ENCODE results near the gene KIF2B. TPM values are rescaled to one million over a fixed set of nuclear protein-coding genes. Genes with fewer than 3 reads are reported as not detected.
"Not testable (repeated sequence)": the region's sequence is repeated elsewhere in the genome, so short reads cannot be mapped to it uniquely, and the experiment has no call there.

The KIF2B gene
- total RNA-seq, 1 donor from 2014 or later = not detected

DNA sequence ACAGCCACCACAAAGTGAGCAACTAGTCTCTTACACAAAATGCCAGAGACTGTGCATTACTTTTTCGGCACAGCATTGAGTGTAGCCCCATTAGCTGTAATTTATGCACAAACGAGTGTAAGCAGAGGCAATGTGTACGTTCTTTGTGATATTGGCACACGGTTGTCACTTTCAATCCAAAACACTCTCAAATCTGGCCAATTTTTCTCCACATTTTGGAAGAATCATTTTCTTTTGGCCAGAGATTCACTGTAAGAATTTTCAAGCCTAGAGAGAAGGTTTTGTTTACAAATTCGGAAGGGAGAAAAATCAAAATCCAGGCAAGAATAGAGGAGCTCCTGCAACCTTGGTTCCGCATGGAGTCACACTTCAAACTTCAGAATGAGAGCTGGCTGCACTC is 15.4 kb upstream of the KIF2B start:
- no peaks in the 10 kb centered on the region for H3K36me3 Mint-ChIP-seq (ENCODE audit: insufficient read depth)
- H3K4me1 Mint-ChIP-seq (ENCODE audit: low read depth) = no peaks in the 10 kb centered on the region
- no peak for TF ChIP-seq CTCF (IDR thresholded peaks at IDR 0.05; ENCODE audit: unreplicated experiment)
- H3K27me3 Mint-ChIP-seq = no peaks in the 10 kb centered on the region
- no peak overlapping the region for H3K4me3 Mint-ChIP-seq (ENCODE audit: low read depth)
- peaks cover 3% of the 10 kb centered on the region for H3K9me3 Mint-ChIP-seq (ENCODE audit: low read depth)
- H3K27ac Mint-ChIP-seq = no peak overlapping the region
- DNase-seq (ENCODE audit: low spot score, unreplicated experiment) = no peak

DNA sequence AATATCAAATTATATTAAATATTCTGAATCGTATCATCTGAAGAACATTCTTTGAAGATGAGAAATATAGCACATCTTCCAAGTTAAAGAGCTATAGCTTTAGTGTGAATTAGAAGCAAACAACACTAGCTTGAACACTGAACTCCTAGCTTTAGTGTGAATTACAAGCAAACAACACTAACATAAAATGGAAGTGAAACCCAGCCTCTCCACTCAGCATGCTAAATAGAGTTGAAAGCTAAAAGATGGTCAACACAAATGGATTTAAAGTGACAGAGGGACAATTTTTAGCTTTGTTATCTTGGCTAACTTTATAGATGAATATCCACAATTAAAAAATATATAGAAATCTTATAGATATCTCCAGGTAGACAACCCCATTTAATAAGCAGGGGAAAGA is 4.5 kb upstream of the KIF2B start:
- no peak overlapping the region for H3K4me3 Mint-ChIP-seq (ENCODE audit: low read depth)
- no peak for DNase-seq (ENCODE audit: low spot score, unreplicated experiment)
- no peak for TF ChIP-seq CTCF (IDR thresholded peaks at IDR 0.05; ENCODE audit: unreplicated experiment)
- H3K9me3 Mint-ChIP-seq (ENCODE audit: low read depth) = no peaks in the 10 kb centered on the region
- no peak overlapping the region for H3K27ac Mint-ChIP-seq
- H3K4me1 Mint-ChIP-seq (ENCODE audit: low read depth) = no peaks in the 10 kb centered on the region
- H3K36me3 Mint-ChIP-seq (ENCODE audit: insufficient read depth) = no peaks in the 10 kb centered on the region
- no peaks in the 10 kb centered on the region for H3K27me3 Mint-ChIP-seq

- Mint-ChIP-seq H3K27ac (no peak overlapping the region), H3K4me1 (ENCODE audit: low read depth) (no peaks in the 10 kb centered on the region), H3K27me3 (no peaks in the 10 kb centered on the region), H3K9me3 (ENCODE audit: low read depth) (no peaks in the 10 kb centered on the region), H3K4me3 (ENCODE audit: low read depth) (no peak overlapping the region), H3K36me3 (ENCODE audit: insufficient read depth) (no peaks in the 10 kb centered on the region)
- no peak for DNase-seq (ENCODE audit: low spot score, unreplicated experiment)
- TF ChIP-seq CTCF (IDR thresholded peaks at IDR 0.05; ENCODE audit: unreplicated experiment) = no peak
Measured at GRCh38 chr17:53818929-53819328, 3.8 kb upstream of the KIF2B start.

DNA sequence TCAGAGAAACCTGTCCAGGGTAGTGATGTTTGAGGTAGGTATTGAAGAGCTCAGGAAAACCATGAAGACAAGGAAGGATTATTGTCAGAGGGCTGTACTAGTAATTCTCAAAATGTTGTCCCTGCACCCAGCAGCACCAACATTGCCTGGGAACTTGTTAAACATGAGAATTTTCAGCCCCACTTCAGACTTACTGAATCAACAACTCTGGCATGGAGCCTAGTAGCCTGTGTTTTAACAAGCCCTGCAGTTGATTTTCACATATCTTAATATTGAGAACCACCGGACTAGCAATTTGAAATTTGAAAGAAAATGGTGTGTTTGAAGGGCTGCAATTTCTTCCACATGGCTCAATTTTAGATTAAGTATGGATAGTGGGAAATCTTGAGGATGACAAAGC is 2.8 kb upstream of the KIF2B start:
- DNase-seq (ENCODE audit: low spot score, unreplicated experiment) = no peak
- no peaks in the 10 kb centered on the region for H3K36me3 Mint-ChIP-seq (ENCODE audit: insufficient read depth)
- no peak for TF ChIP-seq CTCF (IDR thresholded peaks at IDR 0.05; ENCODE audit: unreplicated experiment)

GRCh38 chr17:53823341-53824050 is 769 bp downstream of the KIF2B start:
- TF ChIP-seq CTCF (IDR thresholded peaks at IDR 0.05; ENCODE audit: unreplicated experiment) = no peak
- no peak overlapping the region for H3K27ac Mint-ChIP-seq
- H3K27me3 Mint-ChIP-seq = no peaks in the 10 kb centered on the region
- no peak overlapping the region for H3K4me3 Mint-ChIP-seq (ENCODE audit: low read depth)
- H3K4me1 Mint-ChIP-seq (ENCODE audit: low read depth) = no peaks in the 10 kb centered on the region
- H3K9me3 Mint-ChIP-seq (ENCODE audit: low read depth) = peaks cover 2% of the 10 kb centered on the region
- no peak for DNase-seq (ENCODE audit: low spot score, unreplicated experiment)
- H3K36me3 Mint-ChIP-seq (ENCODE audit: insufficient read depth) = no peaks in the 10 kb centered on the region

More for the DNA sequence above, 2.8 kb upstream of the KIF2B start:
- no peak overlapping the region for H3K27ac Mint-ChIP-seq
- H3K4me1 Mint-ChIP-seq (ENCODE audit: low read depth) = no peaks in the 10 kb centered on the region
- no peak overlapping the region for H3K4me3 Mint-ChIP-seq (ENCODE audit: low read depth)
- peaks cover 2% of the 10 kb centered on the region for H3K9me3 Mint-ChIP-seq (ENCODE audit: low read depth)
- H3K27me3 Mint-ChIP-seq = no peaks in the 10 kb centered on the region

- H3K4me3 Mint-ChIP-seq (ENCODE audit: low read depth); H3K27me3 Mint-ChIP-seq; H3K27ac Mint-ChIP-seq; H3K36me3 Mint-ChIP-seq (ENCODE audit: insufficient read depth); H3K4me1 Mint-ChIP-seq (ENCODE audit: low read depth); DNase-seq (ENCODE audit: low spot score, unreplicated experiment): not testable (repeated sequence)
- peaks cover 10% of the 10 kb centered on the region for H3K9me3 Mint-ChIP-seq (ENCODE audit: low read depth)
Measured at GRCh38 chr17:53834771-53835170, 12.0 kb downstream of the KIF2B start.

Data from progenitor cell of endocrine pancreas (in vitro differentiated cells).